Measurements from ENCODE around the gene CIP2A.
"Not testable (repeated sequence)": the region's sequence is repeated elsewhere in the genome, so short reads cannot be mapped to it uniquely, and the experiment has no call there.

Gene CIP2A

GRCh38 chr3:108589081-108589997, at the start of gene CIP2A, which contains the start of gene DZIP3:
TSS of gene CIP2A (minus strand) at chr3:108589438. CDS start at chr3:108589375, 63 bp downstream.
TSS of gene DZIP3 (plus strand) at chr3:108589722. CDS start at chr3:108605407, 15,685 bp downstream.
- FAIRE-seq: peak; percentile 64

DNA sequence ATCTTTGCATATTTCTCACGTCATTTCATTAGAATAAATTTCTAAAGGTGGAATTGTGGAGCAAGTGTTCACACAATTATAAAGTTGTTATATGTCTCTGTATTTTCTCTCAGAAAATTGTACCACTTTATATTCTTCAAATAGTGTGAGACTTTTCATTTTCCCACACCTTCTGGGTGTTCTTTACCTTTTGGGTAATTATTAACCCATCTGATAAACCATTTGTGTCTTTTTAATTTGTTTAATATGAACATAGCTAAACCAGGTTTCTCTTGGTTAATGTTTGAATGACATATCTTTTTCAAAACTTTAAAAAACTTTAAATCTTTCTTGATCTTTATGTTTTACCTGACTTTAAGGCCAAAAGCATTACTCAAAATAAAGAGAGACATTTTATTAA, 40.7 kb upstream of the CIP2A start:
- peak; percentile 58 for FAIRE-seq

DNA sequence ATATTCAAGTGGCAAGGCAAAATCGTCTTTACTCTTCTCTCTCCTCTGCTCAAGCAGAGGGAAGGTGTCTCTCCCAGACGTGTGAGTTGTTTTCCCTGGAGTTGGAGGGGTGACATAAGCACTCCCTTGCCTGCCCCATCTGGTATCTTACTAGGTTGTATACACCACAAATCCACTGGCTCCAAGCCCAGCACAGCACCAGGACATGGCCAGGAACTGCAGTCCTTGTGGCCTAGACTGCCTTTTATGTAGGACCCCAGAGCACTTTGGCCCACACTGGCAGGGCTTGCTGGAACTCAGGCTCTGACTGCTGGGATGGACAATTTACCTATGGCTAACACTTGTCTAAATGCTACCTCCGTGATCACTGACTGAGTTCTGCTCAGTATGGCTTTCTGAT, 34.3 kb upstream of the CIP2A start:
- no peak for FAIRE-seq

GRCh38 chr3:108620250-108620649, 31.0 kb upstream of the CIP2A start:
- FAIRE-seq: no peak

GRCh38 chr3:108616090-108616489, 26.9 kb upstream of the CIP2A start:
- not testable (repeated sequence) for FAIRE-seq

GRCh38 chr3:108610651-108611050, 21.4 kb upstream of the CIP2A start:
- FAIRE-seq: peak; percentile 47

GRCh38 chr3:108608750-108609149, 19.5 kb upstream of the CIP2A start:
- no peak for FAIRE-seq

GRCh38 chr3:108605491-108605890, 16.3 kb upstream of the CIP2A start:
- no peak for FAIRE-seq

DNA sequence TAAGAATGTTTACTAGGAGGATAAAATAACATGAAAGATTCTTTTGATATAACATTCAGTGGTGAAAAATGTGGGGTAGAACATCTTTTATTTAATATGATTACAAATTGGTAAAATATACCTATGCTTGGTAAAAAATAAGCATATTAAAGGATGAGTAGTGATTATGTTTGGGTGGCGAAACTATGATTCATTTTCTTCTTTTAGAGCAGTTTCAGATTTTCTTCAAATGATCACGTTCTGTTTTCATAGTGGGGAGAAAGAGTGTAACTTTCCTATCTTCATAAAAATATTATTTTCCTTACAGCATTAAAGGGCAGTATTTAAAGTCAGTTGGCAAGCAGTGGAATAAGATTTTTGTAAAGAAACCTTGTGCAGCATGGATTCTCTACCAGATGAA, 15.8 kb upstream of the CIP2A start:
- FAIRE-seq: peak; percentile 86

DNA sequence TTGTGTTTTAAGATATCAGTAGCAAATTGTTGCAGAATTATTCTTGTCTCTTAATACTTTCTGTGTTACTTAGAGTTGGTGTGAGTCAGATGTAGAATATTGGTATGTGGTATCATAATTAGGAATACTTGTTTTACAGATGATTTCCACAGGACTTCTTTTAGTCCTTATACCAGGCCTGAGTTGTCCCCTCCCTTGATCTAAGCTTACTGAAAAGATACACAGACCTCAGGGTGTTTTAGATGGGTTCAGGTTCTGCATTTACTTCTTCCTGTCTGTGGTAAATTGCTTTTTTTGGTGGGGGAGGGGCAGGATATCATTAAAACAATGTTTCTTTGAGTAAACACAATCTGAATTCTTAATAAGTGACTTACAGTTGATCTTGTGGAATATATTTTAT, 14.5 kb upstream of the CIP2A start:
- peak; percentile 91 for FAIRE-seq

- FAIRE-seq: no peak
These were observed 13.7 kb upstream of the CIP2A start for GRCh38 chr3:108602935-108603294.

DNA sequence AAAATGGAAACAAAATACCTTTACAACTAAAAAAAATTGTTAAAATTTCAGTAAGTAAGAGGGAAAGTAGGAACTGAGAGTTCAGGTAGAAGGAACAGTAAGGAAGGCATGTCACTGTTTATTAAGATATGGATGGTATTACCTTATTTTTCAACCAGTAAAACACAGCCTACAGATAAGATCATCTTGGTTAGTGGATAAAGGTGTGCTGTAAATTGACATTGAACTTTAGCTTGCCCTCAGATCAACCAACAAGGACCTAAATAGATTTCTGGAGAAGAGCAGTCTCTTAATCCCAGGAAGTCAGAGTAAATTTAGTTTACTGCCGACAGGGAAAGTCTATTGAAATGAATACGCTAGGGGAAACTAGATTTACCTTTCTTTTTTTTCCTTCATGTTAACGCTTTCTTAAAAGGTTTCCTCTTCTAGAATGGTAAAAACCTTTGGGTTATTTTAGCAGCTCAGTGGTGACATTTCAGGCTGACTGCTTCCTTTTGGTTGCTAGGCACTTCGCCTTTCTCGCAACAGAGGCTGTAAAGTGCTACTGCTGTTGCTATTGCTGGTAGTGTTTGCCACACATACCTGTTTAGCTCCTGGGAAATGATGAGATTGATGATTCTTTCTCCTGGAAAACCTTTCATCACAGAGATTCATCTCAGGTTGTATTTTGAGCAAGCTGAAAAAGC, 13.2 kb upstream of the CIP2A start:
- FAIRE-seq: peak; percentile 99

DNA sequence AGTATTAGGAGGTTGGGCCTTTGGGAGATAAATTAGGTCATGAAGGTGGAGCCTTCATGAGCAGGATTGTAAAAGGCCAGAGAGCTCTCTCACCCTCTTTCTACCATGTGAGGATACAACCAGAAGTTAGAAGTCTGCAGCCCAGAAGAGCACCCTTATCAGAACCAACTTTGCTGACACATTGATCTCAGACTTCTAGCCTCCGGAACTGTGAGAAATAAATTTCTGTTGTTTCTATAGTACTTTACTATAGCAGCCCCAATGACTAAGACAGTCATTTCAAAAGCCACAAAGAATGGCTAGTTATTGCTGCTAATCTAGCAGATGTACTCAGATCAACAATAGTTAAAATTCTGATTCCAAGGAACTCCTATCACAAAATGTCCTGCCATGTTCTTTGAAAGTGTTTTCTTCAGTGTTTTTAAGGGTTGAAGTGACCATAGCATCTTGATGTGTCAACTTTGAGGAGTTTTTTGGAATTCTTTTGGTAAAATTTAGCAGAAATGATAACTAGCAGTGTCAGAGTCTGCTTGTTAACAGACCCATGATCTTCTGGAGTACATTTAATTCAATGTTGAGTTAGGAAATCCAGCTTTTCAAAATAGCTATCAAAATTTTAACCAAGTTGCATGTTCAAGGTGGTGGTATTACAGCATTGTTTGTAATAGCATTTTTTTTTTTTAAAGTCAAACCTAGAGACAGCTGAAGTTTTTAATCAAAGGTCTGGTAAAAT, 10.6 kb upstream of the CIP2A start:
- FAIRE-seq: peak; percentile 33

- no peak for FAIRE-seq
These were observed 9.1 kb upstream of the CIP2A start for GRCh38 chr3:108598375-108598774.

DNA sequence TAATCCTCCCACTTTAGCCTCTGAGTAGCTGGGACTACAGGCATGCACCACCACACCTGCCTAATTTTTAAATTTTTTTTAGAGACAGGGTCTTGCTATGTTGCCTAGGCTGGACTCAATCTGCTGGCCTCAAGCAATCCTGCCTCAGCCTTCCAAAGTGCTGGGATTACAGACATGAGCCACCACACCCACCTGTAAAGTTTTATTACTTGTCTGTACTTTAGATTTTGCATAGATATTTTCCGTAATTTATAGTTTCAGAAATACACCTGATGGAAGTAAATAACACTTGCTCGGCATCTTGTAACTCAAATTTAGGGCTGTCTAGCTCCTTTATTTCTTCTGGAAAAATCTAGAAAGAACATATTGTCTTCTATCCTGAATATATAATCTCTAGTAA, 6.1 kb upstream of the CIP2A start:
- no peak for FAIRE-seq

- no peak for FAIRE-seq
These were observed 1.2 kb upstream of the CIP2A start for GRCh38 chr3:108590460-108590859.

DNA sequence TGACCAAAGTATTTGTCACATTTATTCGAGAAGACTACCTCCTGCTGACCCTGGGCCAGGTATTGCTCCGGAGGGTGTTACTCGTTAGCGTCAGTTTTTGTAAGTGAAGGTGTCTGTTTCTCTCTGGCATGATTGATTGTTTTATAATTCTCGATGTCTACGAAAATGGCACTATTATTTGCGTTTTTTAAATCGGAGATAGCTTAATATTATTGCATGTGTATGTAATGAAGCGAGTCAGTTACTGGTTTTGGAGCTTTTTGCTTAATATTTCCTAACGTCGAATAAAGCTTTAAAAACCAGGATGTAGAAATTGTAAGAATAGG, 723 bp upstream of the CIP2A start:
- FAIRE-seq: no peak

- no peak for FAIRE-seq
These were observed 637 bp downstream of the CIP2A start for GRCh38 chr3:108588601-108589000.

- FAIRE-seq: no peak
These were observed 11.2 kb downstream of the CIP2A start for GRCh38 chr3:108578064-108578463.

DNA sequence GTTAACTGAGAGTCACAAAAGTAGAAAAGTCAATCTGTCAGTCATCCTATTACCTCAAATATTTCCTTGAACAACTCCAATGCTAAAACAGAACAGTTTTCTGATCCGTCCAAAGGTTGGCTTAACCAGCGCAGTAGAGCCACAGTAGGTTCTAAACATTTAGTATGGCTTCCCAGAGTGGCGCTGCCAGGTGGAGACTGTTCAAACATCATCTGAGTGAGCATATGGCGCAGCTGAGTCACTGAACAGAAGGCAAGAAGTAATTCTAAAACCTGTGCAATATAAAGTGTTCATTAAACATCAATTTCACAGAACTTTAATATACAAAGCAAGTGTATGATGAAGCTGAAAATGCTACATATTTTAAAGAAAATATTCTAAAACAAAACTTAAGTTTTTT, 19.9 kb downstream of the CIP2A start:
- FAIRE-seq: no peak

DNA sequence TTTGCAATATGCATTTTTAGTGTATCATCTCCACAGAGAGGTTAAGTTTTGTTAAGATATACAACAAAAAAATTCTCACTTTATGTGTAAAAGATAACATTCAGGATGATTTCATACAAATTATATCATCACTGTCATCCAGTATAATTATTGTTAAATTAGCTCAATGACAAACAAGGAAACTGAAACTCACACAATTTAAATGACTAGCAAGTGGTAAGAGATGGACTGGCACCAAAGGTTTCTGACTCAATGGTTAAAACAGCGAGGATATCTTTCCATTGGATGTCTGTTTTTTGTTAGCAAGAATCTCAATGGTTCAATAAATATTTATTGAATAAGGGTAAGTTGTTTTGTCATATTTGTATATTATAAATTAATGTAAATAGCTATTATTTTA, 22.6 kb downstream of the CIP2A start:
- no peak for FAIRE-seq

DNA sequence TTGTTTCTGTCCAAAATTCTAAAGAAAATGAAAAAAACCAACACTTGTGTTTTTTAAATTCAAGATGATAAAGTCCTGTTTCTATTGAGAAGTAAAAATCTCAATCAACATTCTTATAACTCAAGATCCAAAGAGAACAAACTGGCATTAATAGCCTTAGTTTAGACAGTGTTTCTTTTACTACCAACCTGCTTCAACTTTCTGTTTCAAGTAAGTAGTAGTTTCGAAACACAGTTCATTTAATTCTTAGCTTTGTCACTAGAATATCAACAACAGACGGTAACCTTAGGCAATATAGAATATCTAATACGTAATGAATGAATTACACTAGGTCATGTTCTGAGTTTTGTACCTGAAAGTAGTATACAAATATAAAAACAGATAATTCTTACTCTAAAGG, 23.7 kb downstream of the CIP2A start:
- no peak for FAIRE-seq

DNA sequence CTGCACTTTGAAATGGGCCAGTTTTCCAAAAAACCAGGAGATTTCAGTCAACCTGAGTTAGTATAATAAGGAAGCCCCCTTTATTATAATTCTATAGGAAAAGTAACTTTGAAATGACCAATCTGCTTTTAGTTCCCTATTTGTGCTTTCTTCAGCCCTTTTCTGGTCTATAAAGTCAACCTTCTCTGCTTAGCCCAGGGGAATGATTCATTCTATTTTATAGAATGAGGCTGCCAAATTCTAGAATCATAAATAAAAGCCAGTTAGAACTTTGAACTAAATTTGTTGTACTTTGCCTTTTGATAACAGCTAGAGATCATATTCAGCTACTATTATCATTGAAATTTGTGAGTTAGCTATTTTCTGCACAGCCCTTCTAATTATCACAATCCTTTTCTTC, 24.7 kb downstream of the CIP2A start:
- FAIRE-seq: no peak

- no peak for FAIRE-seq
These were observed 26.7 kb downstream of the CIP2A start for GRCh38 chr3:108562565-108562964.
